Common myeloid progenitor, CD34-positive (primary cell): Measurements from ENCODE around the gene LRG1.
A peak's percentile ranks its signal among the peaks of the same experiment; 100 is the strongest.

Source experiments
- CTCF ChIA-PET: fragments of 350-600 bp; sonication (Branson Sonifier 250); formaldehyde crosslinking; loops from one replicate; lab custom pipeline; 2021; ENCODE audit warnings: antibody characterized with exemption; lab: Charles Lee
- POLR2A ChIA-PET: fragments of 350-600 bp; sonication (Branson Sonifier 250); formaldehyde crosslinking; loops from one replicate; lab custom pipeline; 2021; ENCODE audit warnings: antibody characterized with exemption; lab: Charles Lee
- DNase-seq, 3 donors: peaks; one replicate each; pipeline versions ENCODE4 v3.0.0 to v3.0.0-alpha.2; 2013
- H3K27ac ChIP-seq, 2 experiments: 1 replicate in 1 of 2; 2 replicates in 1 of 2; pipeline ENCODE4 v1.7.0; 2013; ENCODE audit warnings: inconsistent platforms in 2 of 2, low read length in 2 of 2, mild to moderate bottlenecking in 2 of 2, low read depth in 1 of 2, moderate library complexity in 1 of 2; ENCODE audit not compliant: severe bottlenecking in 2 of 2, insufficient read depth in 1 of 2, poor library complexity in 1 of 2
- H3K27me3 ChIP-seq, 5 experiments: replicated peaks in 2 of 5; 1 replicate in 3 of 5; 2 replicates in 2 of 5; pipeline versions ENCODE4 v1.6.1 to v1.7.0; 2013; ENCODE audit warnings: low read length in 4 of 5, mild to moderate bottlenecking in 2 of 5, moderate library complexity in 2 of 5, inconsistent platforms in 1 of 5; ENCODE audit not compliant: insufficient read depth in 5 of 5, control insufficient read depth in 4 of 5
- H3K36me3 ChIP-seq, 4 experiments: 1 replicate in 2 of 4; 2 replicates in 2 of 4; pipeline versions ENCODE4 v1.6.1 to v1.7.0; 2013; ENCODE audit warnings: low read length in 3 of 4, control low read depth in 1 of 4, mild to moderate bottlenecking in 1 of 4; ENCODE audit not compliant: control insufficient read depth in 4 of 4, insufficient read depth in 4 of 4
- H3K4me1 ChIP-seq, 4 experiments: 1 replicate in 3 of 4; 2 replicates in 1 of 4; pipeline versions ENCODE4 v1.6.1 to v1.7.1; 2013; ENCODE audit warnings: low read length in 3 of 4, mild to moderate bottlenecking in 3 of 4, control low read depth in 1 of 4, inconsistent platforms in 1 of 4, moderate library complexity in 1 of 4; ENCODE audit not compliant: control insufficient read depth in 4 of 4, insufficient read depth in 4 of 4; ENCODE audit errors: control extremely low read depth in 1 of 4
- H3K4me3 ChIP-seq, 7 experiments: 1 replicate in 4 of 7; 2 replicates in 3 of 7; pipeline versions ENCODE4 v1.5.1 to v1.7.0; 2013; ENCODE audit warnings: mild to moderate bottlenecking in 7 of 7, low read length in 6 of 7, moderate library complexity in 6 of 7, inconsistent platforms in 2 of 7, low read depth in 2 of 7, control low read depth in 1 of 7; ENCODE audit not compliant: insufficient read depth in 4 of 7, control insufficient read depth in 1 of 7; ENCODE audit errors: extremely low read depth in 1 of 7
- H3K9me3 ChIP-seq, 5 experiments: 1 replicate in 4 of 5; 2 replicates in 1 of 5; pipeline versions ENCODE4 v1.6.1 to v1.7.1; 2013; ENCODE audit warnings: low read length in 4 of 5, mild to moderate bottlenecking in 2 of 5, inconsistent platforms in 1 of 5, low read depth in 1 of 5, moderate library complexity in 1 of 5; ENCODE audit not compliant: control insufficient read depth in 4 of 5, insufficient read depth in 2 of 5; ENCODE audit errors: control extremely low read depth in 1 of 5
- WGBS: methylation state at CpG from one replicate; pipeline ENCODE4 v1.1.5; 2013; ENCODE audit not compliant: insufficient coverage; 5-methylcytosine and 5-hydroxymethylcytosine counted together

The LRG1 gene

DNA sequence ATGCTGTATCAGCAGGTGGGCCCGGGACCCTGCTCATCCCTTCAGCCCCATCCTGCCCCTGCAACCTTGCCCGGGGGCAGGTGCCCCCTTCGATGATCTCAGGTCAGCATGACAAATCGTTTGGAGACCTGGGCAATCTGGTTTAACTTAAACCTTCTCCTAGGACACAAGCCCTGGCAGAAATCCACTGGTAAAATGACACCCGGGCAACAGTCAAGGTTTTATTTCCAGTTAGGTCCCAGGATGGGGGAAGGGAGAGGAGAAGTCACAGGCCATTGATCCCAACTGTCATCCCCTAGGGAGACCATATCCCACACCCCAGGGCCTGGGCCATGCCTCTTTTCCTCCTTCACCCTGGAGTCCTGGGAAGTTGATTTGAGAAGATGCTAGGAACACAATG, 3.0 kb downstream of the LRG1 start:
- POLR2A ChIA-PET = no interaction called here
- H3K4me3 ChIP-seq = no peak overlapping the region
- H3K9me3 ChIP-seq = no peaks in the 10 kb centered on the region
- H3K27me3 ChIP-seq = peaks cover 0 to 22% (median 7%) of the 10 kb centered on the region in 5 experiments
- no peaks in the 10 kb centered on the region for H3K36me3 ChIP-seq
- CTCF ChIA-PET = no interaction called here
- H3K4me1 ChIP-seq = peaks cover 2 to 26% (median 20%) of the 10 kb centered on the region in 4 experiments
- no peak overlapping the region for H3K27ac ChIP-seq
- DNase-seq = no peak
- WGBS = 100% methylated on average over 1 of the region's 5 CpGs

DNA sequence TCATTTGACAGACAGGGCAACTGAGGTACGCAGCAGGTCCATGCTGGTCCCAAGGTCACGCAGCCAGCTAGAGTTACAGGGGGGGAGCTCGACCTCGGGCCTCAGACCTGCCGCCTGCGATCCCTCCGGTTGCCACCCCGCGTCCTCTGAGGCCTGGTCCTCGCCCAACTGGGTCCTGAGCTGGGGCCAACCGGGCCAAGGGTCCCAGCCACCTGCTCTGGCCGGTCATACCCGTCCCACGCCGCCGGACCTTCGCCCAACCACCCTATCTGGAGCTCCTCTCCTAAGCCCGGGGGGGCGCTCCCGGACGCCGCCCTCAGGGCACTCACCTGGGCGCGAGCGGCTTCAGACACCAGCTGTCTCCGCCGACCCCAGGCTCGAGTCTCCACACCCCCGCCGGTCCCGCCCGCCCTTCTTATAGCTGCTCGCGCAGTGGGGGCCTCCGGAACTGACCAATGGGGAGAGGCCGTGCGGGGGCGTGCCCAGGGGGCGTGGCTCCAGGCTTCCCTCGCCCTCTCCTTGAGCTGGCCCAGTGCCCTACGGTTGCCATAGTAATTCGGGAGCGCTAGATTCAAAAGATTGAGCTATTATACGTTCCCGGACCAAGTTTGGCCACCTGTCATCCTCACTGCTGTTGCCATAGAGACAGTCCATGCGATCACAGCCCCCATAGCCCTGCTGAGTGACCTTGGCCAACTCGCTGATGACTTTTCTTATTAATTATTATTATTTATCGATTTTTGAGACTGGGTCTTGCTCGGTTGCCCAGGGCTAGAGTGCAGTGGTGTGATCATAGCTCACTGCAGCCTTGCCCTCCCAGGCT, 4.8 kb downstream of the LRG1 start, which contains the start of gene PLIN5:
TSS of gene PLIN5 (minus strand) at position 389 of the 823 bp plus-strand sequence. CDS start 1,150 bp downstream, outside the sequence.
- Histone ChIP-seq H3K27ac (no peak within 1 kb of the TSS), H3K36me3 (no peaks in the 10 kb centered on the region), H3K4me3 (peak within 1 kb of the TSS in 1 of 7 experiments; percentile 45), H3K4me1 (peaks cover 0 to 22% (median 20%) of the 10 kb centered on the region in 4 experiments), H3K9me3 (no peaks in the 10 kb centered on the region), H3K27me3 (peaks cover 0 to 22% (median 9%) of the 10 kb centered on the region in 5 experiments)
- ChIA-PET CTCF (interaction anchor here (0.8 to 2.2 kb wide), 9 partner anchors 10 to 100 kb away, joined by 3 to 16 read pairs (median 3); partner anchors contain the start of gene SEMA6B), POLR2A (no interaction called here)
- 17% methylated on average over 33 of the region's 49 CpGs for WGBS
- peak; percentile 63 to 83 (median 81) for DNase-seq

DNA sequence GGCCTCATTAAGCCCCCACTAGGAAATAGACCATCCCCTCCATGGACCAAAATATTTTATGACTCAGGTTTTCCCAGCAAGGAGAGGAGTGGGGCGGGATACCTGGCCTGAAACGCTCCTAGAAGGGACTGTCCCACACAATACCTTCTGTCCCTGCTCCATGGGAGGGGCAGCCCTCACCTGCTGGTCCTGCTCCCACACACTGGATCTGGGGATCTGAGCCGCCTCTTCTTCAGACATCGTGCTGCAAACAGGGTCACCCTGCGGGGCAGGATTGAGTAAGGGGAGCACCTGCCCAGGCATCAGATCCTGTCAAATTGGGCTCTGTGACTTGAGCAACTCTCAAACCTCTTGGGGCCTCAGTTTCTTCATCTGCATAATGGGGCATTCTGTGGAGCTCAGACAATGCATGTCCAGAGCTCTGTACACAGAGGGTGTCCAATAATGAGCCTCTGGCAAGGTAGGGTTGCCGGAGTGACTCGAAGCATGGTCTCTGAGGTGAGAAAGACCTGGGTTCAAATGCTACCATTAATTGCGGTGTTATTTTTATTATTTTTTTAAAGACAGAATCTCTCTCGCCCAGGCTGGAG, 5.9 kb downstream of the LRG1 start:
- H3K4me3 ChIP-seq = no peak overlapping the region
- H3K36me3 ChIP-seq = no peaks in the 10 kb centered on the region
- H3K27me3 ChIP-seq = peaks cover 0 to 22% (median 9%) of the 10 kb centered on the region in 5 experiments
- ChIA-PET CTCF (interaction anchor here (1.0 to 2.2 kb wide), 4 partner anchors 8 to 21 kb away, joined by 3 to 16 read pairs (median 6); no protein-coding TSS in a partner anchor), POLR2A (no interaction called here)
- no peak overlapping the region for H3K27ac ChIP-seq
- WGBS = 86% methylated on average over 7 of the region's 9 CpGs
- DNase-seq = no peak
- peaks cover 0 to 16% (median 13%) of the 10 kb centered on the region in 4 experiments for H3K4me1 ChIP-seq
- H3K9me3 ChIP-seq = no peaks in the 10 kb centered on the region

DNA sequence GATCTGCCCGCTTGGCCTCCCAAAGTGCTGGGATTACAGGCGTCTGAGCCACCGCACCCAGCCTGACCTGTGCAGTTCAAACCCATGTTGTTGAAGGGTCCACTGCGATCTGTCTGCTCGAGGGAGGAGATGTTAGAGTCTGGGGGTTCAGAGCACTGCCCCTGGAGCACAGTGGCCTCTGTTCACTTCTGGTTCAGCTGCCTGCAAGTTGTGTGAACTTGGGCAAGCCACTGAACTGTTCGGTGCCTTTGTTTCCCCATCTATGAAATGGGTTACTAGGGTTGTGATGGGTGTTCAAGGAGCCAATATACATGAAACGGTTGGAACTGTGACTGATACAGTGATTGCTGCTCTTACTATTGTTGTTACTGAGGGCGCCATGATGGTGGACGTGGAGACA, 6.5 kb downstream of the LRG1 start:
- WGBS = 97% methylated on average over 9 of the region's 9 CpGs
- ChIA-PET POLR2A (no interaction called here), CTCF (interaction anchor here (1.0 kb wide), 1 partner anchor 9 kb away, joined by 3 read pairs; no protein-coding TSS in a partner anchor)
- no peak for DNase-seq
- H3K9me3 ChIP-seq = no peaks in the 10 kb centered on the region
- H3K4me1 ChIP-seq = peaks cover 0 to 16% (median 13%) of the 10 kb centered on the region in 4 experiments
- H3K36me3 ChIP-seq = no peaks in the 10 kb centered on the region
- H3K4me3 ChIP-seq = no peak overlapping the region
- H3K27ac ChIP-seq = no peak overlapping the region
- peaks cover 0 to 22% (median 9%) of the 10 kb centered on the region in 5 experiments for H3K27me3 ChIP-seq

DNA sequence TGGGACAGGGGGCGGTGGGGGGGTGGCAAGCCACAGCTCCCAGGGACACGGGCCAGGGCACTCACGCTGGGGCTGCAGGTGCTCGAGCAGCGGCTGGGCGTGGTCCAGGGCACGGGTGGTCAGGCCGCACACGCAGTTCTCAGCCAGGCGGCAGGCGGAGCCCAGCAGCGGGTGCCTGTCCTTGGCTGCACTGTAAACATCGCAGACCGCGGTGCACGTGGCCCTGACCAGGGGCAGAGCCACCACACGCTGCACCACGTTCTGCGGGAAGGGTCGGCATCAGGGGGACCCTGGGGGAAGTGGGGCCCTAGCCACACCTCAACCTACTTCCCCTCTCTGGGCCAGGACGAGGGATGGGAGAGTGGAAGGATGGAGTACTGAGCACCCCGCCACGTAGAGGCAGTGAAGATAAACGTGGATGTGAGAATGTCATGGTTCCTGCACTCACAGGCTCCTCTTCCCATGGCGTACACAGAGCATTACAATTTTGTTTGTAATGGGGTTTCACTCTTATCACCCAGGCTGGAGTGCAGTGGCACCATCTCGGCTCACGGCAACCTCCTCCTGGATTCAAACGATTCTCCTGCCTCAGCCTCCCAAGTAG, 8.2 kb downstream of the LRG1 start:
- Histone ChIP-seq H3K36me3 (no peaks in the 10 kb centered on the region), H3K27ac (no peak overlapping the region), H3K4me3 (no peak overlapping the region), H3K4me1 (peaks cover 0 to 16% (median 13%) of the 10 kb centered on the region in 4 experiments), H3K9me3 (no peaks in the 10 kb centered on the region), H3K27me3 (peaks cover 0 to 22% (median 9%) of the 10 kb centered on the region in 5 experiments)
- DNase-seq = no peak
- CTCF ChIA-PET = no interaction called here
- POLR2A ChIA-PET = no interaction called here
- 58% methylated on average over 18 of the region's 28 CpGs for WGBS

DNA sequence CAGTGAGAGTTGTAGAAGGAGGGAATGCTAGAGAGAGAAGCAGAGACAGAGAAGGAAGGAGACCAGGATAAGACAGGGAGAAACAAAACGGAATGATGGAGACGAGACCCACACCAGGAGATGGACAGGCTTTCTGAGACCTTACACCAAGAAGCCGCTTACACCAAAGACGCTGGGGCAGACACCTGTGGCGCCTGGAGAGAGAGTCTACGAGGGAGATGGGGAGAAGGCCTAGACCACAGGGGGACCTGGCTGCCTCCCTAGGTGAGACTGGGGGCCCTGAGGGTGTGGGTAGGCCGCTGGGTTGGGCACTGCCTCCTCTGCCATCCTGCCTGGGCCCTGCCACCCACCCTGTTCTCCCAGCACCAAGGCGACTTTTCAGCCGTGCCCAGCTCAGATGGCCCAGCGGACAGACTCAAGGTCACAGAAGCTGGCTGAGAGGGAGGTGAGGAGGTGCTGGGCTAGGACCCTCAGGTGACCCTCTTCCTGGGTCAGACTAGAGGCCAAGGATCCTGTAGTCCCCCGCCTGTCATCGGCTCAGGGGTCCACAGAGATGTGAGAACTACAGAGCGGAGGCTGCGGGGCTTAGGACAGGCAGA, 9.8 kb downstream of the LRG1 start:
- no peaks in the 10 kb centered on the region for H3K9me3 ChIP-seq
- CTCF ChIA-PET = no interaction called here
- H3K4me3 ChIP-seq = no peak overlapping the region
- H3K4me1 ChIP-seq = peaks cover 0 to 8% (median 6%) of the 10 kb centered on the region in 4 experiments
- WGBS = 87% methylated on average over 7 of the region's 14 CpGs
- no peak overlapping the region for H3K27ac ChIP-seq
- no peak for DNase-seq
- H3K27me3 ChIP-seq = peaks cover 0 to 13% (median 3%) of the 10 kb centered on the region in 5 experiments
- POLR2A ChIA-PET = no interaction called here
- H3K36me3 ChIP-seq = no peaks in the 10 kb centered on the region
